HEK293 (cell line): ENCODE results near the gene TYW1B.
"Not testable (repeated sequence)": the region's sequence is repeated elsewhere in the genome, so short reads cannot be mapped to it uniquely, and the experiment has no call there.

ENCODE experiments used
- TF ChIP-seq, protein P1 (sequence below): fragments of 450-650 bp; formaldehyde crosslinking; IDR thresholded peaks from 2 replicates; pipeline ENCODE4 v1.5.1; 2016; ENCODE audit warnings: missing biosample characterization, missing genetic modification characterization
- TF ChIP-seq, protein P2 (sequence below): fragments of 450-650 bp; formaldehyde crosslinking; IDR thresholded peaks from 2 replicates; pipeline ENCODE4 v1.5.1; 2016; ENCODE audit warnings: missing biosample characterization, missing genetic modification characterization

DNA sequence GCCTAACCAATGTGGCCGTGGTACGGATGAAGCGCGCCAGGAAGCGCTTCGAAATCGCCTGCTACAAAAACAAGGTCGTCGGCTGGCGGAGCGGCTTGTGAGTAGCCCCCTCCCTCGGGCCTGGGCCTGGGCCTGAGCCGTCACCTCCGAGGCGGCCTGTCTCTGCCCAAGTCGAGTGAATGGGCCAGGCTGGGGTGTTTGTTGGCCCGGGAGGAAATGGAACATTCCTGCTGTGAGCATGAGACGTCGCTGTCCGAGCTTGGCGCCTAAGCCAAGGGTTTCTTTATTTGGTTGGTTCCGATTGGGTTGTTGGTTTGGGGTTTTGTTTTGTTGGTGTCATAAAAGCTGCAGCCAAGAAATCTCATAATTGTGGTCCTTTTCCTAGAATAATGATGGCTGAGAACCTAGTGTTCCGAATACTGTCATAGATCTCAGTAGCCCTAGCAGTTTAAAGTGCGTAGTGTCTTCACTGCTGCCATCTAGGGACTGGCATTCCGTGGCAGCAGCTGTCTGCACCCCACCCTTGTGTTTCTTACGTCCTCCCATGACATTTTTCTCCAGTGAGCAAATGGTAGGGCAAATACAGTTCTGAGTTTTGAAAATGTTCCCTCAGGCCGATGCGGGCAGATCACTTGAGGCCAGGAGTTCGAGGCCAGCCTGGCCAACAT is 1.8 kb upstream of the TYW1B start:
- TF ChIP-seq, protein P1, sequence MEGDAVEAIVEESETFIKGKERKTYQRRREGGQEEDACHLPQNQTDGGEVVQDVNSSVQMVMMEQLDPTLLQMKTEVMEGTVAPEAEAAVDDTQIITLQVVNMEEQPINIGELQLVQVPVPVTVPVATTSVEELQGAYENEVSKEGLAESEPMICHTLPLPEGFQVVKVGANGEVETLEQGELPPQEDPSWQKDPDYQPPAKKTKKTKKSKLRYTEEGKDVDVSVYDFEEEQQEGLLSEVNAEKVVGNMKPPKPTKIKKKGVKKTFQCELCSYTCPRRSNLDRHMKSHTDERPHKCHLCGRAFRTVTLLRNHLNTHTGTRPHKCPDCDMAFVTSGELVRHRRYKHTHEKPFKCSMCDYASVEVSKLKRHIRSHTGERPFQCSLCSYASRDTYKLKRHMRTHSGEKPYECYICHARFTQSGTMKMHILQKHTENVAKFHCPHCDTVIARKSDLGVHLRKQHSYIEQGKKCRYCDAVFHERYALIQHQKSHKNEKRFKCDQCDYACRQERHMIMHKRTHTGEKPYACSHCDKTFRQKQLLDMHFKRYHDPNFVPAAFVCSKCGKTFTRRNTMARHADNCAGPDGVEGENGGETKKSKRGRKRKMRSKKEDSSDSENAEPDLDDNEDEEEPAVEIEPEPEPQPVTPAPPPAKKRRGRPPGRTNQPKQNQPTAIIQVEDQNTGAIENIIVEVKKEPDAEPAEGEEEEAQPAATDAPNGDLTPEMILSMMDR (tag by site-specific recombination): peak; percentile 75
- TF ChIP-seq, protein P2, sequence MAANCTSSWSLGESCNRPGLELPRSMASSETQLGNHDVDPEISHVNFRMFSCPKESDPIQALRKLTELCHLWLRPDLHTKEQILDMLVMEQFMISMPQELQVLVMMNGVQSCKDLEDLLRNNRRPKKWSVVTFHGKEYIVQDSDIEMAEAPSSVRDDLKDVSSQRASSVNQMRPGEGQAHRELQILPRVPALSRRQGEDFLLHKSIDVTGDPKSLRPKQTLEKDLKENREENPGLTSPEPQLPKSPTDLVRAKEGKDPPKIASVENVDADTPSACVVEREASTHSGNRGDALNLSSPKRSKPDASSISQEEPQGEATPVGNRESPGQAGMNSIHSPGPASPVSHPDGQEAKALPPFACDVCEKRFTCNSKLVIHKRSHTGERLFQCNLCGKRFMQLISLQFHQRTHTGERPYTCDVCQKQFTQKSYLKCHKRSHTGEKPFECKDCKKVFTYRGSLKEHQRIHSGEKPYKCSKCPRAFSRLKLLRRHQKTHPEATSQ: not testable (repeated sequence)
